Ascending aorta (tissue), 2 donors: ENCODE data around the gene LRCH4. TPM values are rescaled to one million over a fixed set of nuclear protein-coding genes. Genes with fewer than 3 reads are reported as not detected.

Experiments
- DNase-seq, 2 donors: peaks; one replicate each; pipeline ENCODE4 v3.0.0-alpha.2; 2019; ENCODE audit warnings: low spot score in 2 of 2
- H3K27ac ChIP-seq, 2 donors: fragments of 200-600 bp; sonication (generic); one replicate each; pipeline ENCODE4 v1.5.1; 2016 to 2017; ENCODE audit warnings: mild to moderate bottlenecking in 1 of 2
- H3K27me3 ChIP-seq: fragments of 200-600 bp; sonication (generic); one replicate; pipeline ENCODE4 v1.5.1; 2017
- H3K36me3 ChIP-seq, 2 donors: fragments of 200-600 bp; sonication (generic); one replicate each; pipeline ENCODE4 v1.5.1; 2016
- H3K4me1 ChIP-seq, 2 donors: fragments of 200-600 bp; sonication (generic); one replicate each; pipeline ENCODE4 v1.5.1; 2016 to 2017; ENCODE audit warnings: mild to moderate bottlenecking in 1 of 2
- H3K4me3 ChIP-seq, 2 donors: fragments of 200-600 bp; sonication (generic); one replicate each; pipeline ENCODE4 v1.5.1; 2016 to 2017; ENCODE audit warnings: mild to moderate bottlenecking in 1 of 2
- H3K9me3 ChIP-seq, 2 donors: fragments of 200-600 bp; sonication (generic); one replicate each; pipeline ENCODE4 v1.5.1; 2016
- CTCF ChIP-seq, 3 experiments: fragments of 200-600 bp in 2 of 3; fragments of 450-650 bp in 1 of 3; sonication (generic) in 2 of 3; IDR thresholded peaks; one replicate each; pipeline ENCODE4 v1.5.1; 2016 to 2019; ENCODE audit warnings: antibody characterized with exemption in 3 of 3, mild to moderate bottlenecking in 1 of 3, moderate library complexity in 1 of 3
- intact Hi-C: fragments of 100-400 bp; cut with DNase I; formaldehyde crosslinking; loops from one replicate; pipeline ENCODE4 v1.15.1; 2023
- total RNA-seq: library from RNA; depleted of rRNA; stranded (reverse); fragments of >200 nt; gene quantifications from one replicate; pipeline ENCODE4 v1.1.0, GENCODE V29; 2016

Gene LRCH4
- total RNA-seq, 1 donor from 2014 or later, result 113 TPM

GRCh38 chr7:100578246-100579183, 7.4 kb downstream of the LRCH4 start:
- Histone ChIP-seq H3K27me3 (no peaks in the 10 kb centered on the region), H3K36me3 (peaks cover 59 to 87% of the 10 kb centered on the region in 2 donors), H3K27ac (no peak overlapping the region), H3K9me3 (no peaks in the 10 kb centered on the region), H3K4me3 (no peak overlapping the region), H3K4me1 (peaks cover 0 to under 1% of the 10 kb centered on the region in 2 donors)
- intact Hi-C loops, result no loop called here
- no peak for TF ChIP-seq CTCF (IDR thresholded peaks at IDR 0.05)
- DNase-seq, result no peak

GRCh38 chr7:100577507-100577906, 8.4 kb downstream of the LRCH4 start:
- DNase-seq, result no peak
- no peaks in the 10 kb centered on the region for H3K9me3 ChIP-seq
- peaks cover 59 to 84% of the 10 kb centered on the region in 2 donors for H3K36me3 ChIP-seq
- no peak for TF ChIP-seq CTCF (IDR thresholded peaks at IDR 0.05)
- H3K27me3 ChIP-seq, result no peaks in the 10 kb centered on the region
- H3K4me1 ChIP-seq, result no peaks in the 10 kb centered on the region
- H3K4me3 ChIP-seq, result no peak overlapping the region
- intact Hi-C loops, result no loop called here
- no peak overlapping the region for H3K27ac ChIP-seq

GRCh38 chr7:100577103-100577502, 8.8 kb downstream of the LRCH4 start:
- H3K27ac ChIP-seq, result no peak overlapping the region
- intact Hi-C loops, result no loop called here
- no peaks in the 10 kb centered on the region for H3K9me3 ChIP-seq
- no peak for TF ChIP-seq CTCF (IDR thresholded peaks at IDR 0.05)
- no peak for DNase-seq
- H3K36me3 ChIP-seq, result peaks cover 58 to 80% of the 10 kb centered on the region in 2 donors
- H3K27me3 ChIP-seq, result no peaks in the 10 kb centered on the region
- no peaks in the 10 kb centered on the region for H3K4me1 ChIP-seq
- no peak overlapping the region for H3K4me3 ChIP-seq

GRCh38 chr7:100576384-100576993, 9.4 kb downstream of the LRCH4 start:
- Histone ChIP-seq H3K36me3 (peaks cover 52 to 74% of the 10 kb centered on the region in 2 donors), H3K4me3 (no peak overlapping the region), H3K4me1 (no peaks in the 10 kb centered on the region), H3K9me3 (no peaks in the 10 kb centered on the region), H3K27me3 (no peaks in the 10 kb centered on the region), H3K27ac (no peak overlapping the region)
- no peak for TF ChIP-seq CTCF (IDR thresholded peaks at IDR 0.05)
- DNase-seq, result no peak
- intact Hi-C loops, result no loop called here

- intact Hi-C loops, result no loop called here
- TF ChIP-seq CTCF (IDR thresholded peaks at IDR 0.05), result no peak
- no peak overlapping the region for H3K4me3 ChIP-seq
- no peak overlapping the region for H3K27ac ChIP-seq
- DNase-seq, result no peak
- H3K4me1 ChIP-seq, result no peaks in the 10 kb centered on the region
- H3K27me3 ChIP-seq, result no peaks in the 10 kb centered on the region
- H3K9me3 ChIP-seq, result no peaks in the 10 kb centered on the region
- H3K36me3 ChIP-seq, result peaks cover 45 to 68% of the 10 kb centered on the region in 2 donors
Observed at GRCh38 chr7:100575746-100576383, 10.1 kb downstream of the LRCH4 start.
